GM12892 (cell line): ENCODE results near the gene UNC80.

Experiments used
- POLR2A ChIP-seq: IDR thresholded peaks from 2 replicates; pipeline ENCODE4 v1.6.1; 2011; ENCODE audit warnings: low read depth, low read length, control low read depth
- POLR2AphosphoS5 ChIP-seq: IDR thresholded peaks from 2 replicates; pipeline ENCODE4 v1.6.1; 2011; ENCODE audit warnings: low read depth, low read length, control low read depth

GRCh38 chr2:210002158-210003157 is 230.8 kb downstream of the UNC80 start, which contains the start of gene RPE:
- TF ChIP-seq POLR2AphosphoS5 (peak; percentile 84), POLR2A (peak; percentile 81)
